ENCODE results near the gene SBF1. TPM values are rescaled to one million over a fixed set of nuclear protein-coding genes. Genes with fewer than 3 reads are reported as not detected.

The SBF1 gene
- polyA plus RNA-seq, 1 donor from 2014 or later: 58.9 TPM

- no peak for TF ChIP-seq EP300 (conservative IDR thresholded peaks at IDR 0.05; ENCODE audit: poor library complexity, severe bottlenecking)
- TF ChIP-seq SMC3 (conservative IDR thresholded peaks at IDR 0.05; ENCODE audit: poor library complexity): no peak
- TF ChIP-seq EZH2 (IDR thresholded peaks at IDR 0.05; ENCODE audit: borderline replicate concordance, insufficient read depth, low read length, poor library complexity, severe bottlenecking): no peak
- TF ChIP-seq TAF1 (IDR thresholded peaks at IDR 0.05; ENCODE audit: low read depth): no peak
- TF ChIP-seq RAD21 (conservative IDR thresholded peaks at IDR 0.05): no peak
- TF ChIP-seq MXI1 (conservative IDR thresholded peaks at IDR 0.05; ENCODE audit: poor library complexity, severe bottlenecking): no peak
- TF ChIP-seq REST (IDR thresholded peaks at IDR 0.05; ENCODE audit: borderline replicate concordance): no peak
- TF ChIP-seq CTCF (IDR thresholded peaks at IDR 0.05; ENCODE audit: poor library complexity, severe bottlenecking): no peak
- no peak for TF ChIP-seq POLR2AphosphoS5 (IDR thresholded peaks at IDR 0.05)
- H3K9me2 ChIP-seq (ENCODE audit: insufficient read depth, low read length): no peaks in the 10 kb centered on the region
- no peaks in the 10 kb centered on the region for H3K9me3 ChIP-seq (ENCODE audit: low read length)
- H3K4me2 ChIP-seq (ENCODE audit: low read length): no peak overlapping the region
- H3K4me3 ChIP-seq (ENCODE audit: low read length): no peak overlapping the region
- no peaks in the 10 kb centered on the region for H3K79me2 ChIP-seq (replicated peaks; ENCODE audit: insufficient read depth, low read length)
- H3K27me3 ChIP-seq (ENCODE audit: insufficient read depth, low read depth, low read length): no peaks in the 10 kb centered on the region
- H3K27ac ChIP-seq (ENCODE audit: low read length): no peak overlapping the region
- no peak overlapping the region for H3K9ac ChIP-seq (ENCODE audit: low read length)
- no peaks in the 10 kb centered on the region for H3K36me3 ChIP-seq (ENCODE audit: insufficient read depth, low read length)
- H4K20me1 ChIP-seq (ENCODE audit: insufficient read depth): no peaks in the 10 kb centered on the region
- H2AFZ ChIP-seq (ENCODE audit: low read depth, low read length): no peak overlapping the region
- no peaks in the 10 kb centered on the region for H3F3A ChIP-seq (ENCODE audit: insufficient read depth, low read length, poor library complexity, severe bottlenecking)
These were observed 36.2 kb downstream of the SBF1 start for GRCh38 chr22:50438305-50439275.

- H3K27ac ChIP-seq (ENCODE audit: low read length): no peak overlapping the region
- H3K27me3 ChIP-seq (ENCODE audit: insufficient read depth, low read depth, low read length): no peaks in the 10 kb centered on the region
- H3K4me3 ChIP-seq (ENCODE audit: low read length): no peak overlapping the region
- H3K9me3 ChIP-seq (ENCODE audit: low read length): no peaks in the 10 kb centered on the region
- H2AFZ ChIP-seq (ENCODE audit: low read depth, low read length): no peak overlapping the region
- no peak overlapping the region for H3K4me2 ChIP-seq (ENCODE audit: low read length)
- H3K9me2 ChIP-seq (ENCODE audit: insufficient read depth, low read length): no peaks in the 10 kb centered on the region
- TF ChIP-seq POLR2AphosphoS5 (IDR thresholded peaks at IDR 0.05) (no peak), CTCF (IDR thresholded peaks at IDR 0.05; ENCODE audit: poor library complexity, severe bottlenecking) (no peak), REST (IDR thresholded peaks at IDR 0.05; ENCODE audit: borderline replicate concordance) (no peak), EZH2 (IDR thresholded peaks at IDR 0.05; ENCODE audit: borderline replicate concordance, insufficient read depth, low read length, poor library complexity, severe bottlenecking) (no peak), MXI1 (conservative IDR thresholded peaks at IDR 0.05; ENCODE audit: poor library complexity, severe bottlenecking) (no peak), RAD21 (conservative IDR thresholded peaks at IDR 0.05) (no peak), TAF1 (IDR thresholded peaks at IDR 0.05; ENCODE audit: low read depth) (no peak), EP300 (conservative IDR thresholded peaks at IDR 0.05; ENCODE audit: poor library complexity, severe bottlenecking) (no peak), SMC3 (conservative IDR thresholded peaks at IDR 0.05; ENCODE audit: poor library complexity) (no peak)
- H3K9ac ChIP-seq (ENCODE audit: low read length): no peak overlapping the region
- H3F3A ChIP-seq (ENCODE audit: insufficient read depth, low read length, poor library complexity, severe bottlenecking): no peaks in the 10 kb centered on the region
- H3K79me2 ChIP-seq (replicated peaks; ENCODE audit: insufficient read depth, low read length): no peaks in the 10 kb centered on the region
- H3K36me3 ChIP-seq (ENCODE audit: insufficient read depth, low read length): no peaks in the 10 kb centered on the region
- no peaks in the 10 kb centered on the region for H4K20me1 ChIP-seq (ENCODE audit: insufficient read depth)
These were observed 37.1 kb downstream of the SBF1 start for GRCh38 chr22:50437511-50438304.
